GM12891 (cell line): Measurements from ENCODE around the gene ZMIZ1.

Source experiments
- DNase-seq: peaks from one replicate; pipeline ENCODE4 v3.0.0; 2011; ENCODE audit warnings: low spot score; ENCODE audit not compliant: insufficient read length
- FAIRE-seq: peaks from 2 replicates; lab custom pipeline; 2011; peaks lifted over from hg19 to GRCh38; lab: Jason Lieb, UNC
- PAX5 ChIP-seq: IDR thresholded peaks from 2 replicates; pipeline ENCODE4 v1.6.1; 2011; ENCODE audit warnings: low read length, moderate library complexity, mild to moderate bottlenecking; ENCODE audit not compliant: insufficient read depth, severe bottlenecking
- POLR2A ChIP-seq: IDR thresholded peaks from 2 replicates; pipeline ENCODE4 v1.6.1; 2011; ENCODE audit warnings: low read depth, low read length, control low read depth
- POLR2AphosphoS5 ChIP-seq: IDR thresholded peaks from 2 replicates; pipeline ENCODE4 v1.6.1; 2011; ENCODE audit warnings: low read depth, low read length, control low read depth
- POU2F2 ChIP-seq: IDR thresholded peaks from 2 replicates; pipeline ENCODE4 v1.6.1; 2011; ENCODE audit warnings: low read depth, mild to moderate bottlenecking, control low read depth, low read length, moderate library complexity
- SPI1 ChIP-seq: IDR thresholded peaks from 2 replicates; pipeline ENCODE4 v1.6.1; 2011; ENCODE audit warnings: low read depth, low read length, control low read depth
- TAF1 ChIP-seq: IDR thresholded peaks from 2 replicates; pipeline ENCODE4 v1.6.1; 2011; ENCODE audit warnings: low read depth, low read length, control low read depth

Gene ZMIZ1

DNA sequence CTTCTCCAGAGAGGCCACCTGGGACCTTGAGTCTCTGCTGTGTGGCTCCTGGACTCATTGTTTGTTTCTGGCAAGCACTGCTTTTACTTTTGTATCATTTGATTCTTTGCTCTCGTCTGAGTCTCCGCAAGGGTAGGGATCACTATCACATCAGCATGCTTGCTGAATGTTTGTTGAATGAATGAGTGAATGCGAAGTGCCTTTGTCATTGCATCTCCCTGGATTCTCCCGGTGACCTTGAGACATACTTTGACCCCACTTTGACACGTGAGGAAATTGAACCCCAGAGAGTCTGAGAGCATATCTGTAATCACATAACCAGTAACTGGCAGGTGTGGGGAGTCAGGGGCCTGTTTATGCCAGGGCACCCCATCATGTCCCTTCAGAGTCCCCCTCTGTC lies 92.8 kb downstream of the ZMIZ1 start:
- FAIRE-seq = no peak
- no peak for DNase-seq
- no peak for TF ChIP-seq TAF1
- no peak for TF ChIP-seq POLR2AphosphoS5
- TF ChIP-seq SPI1 = no peak

- TF ChIP-seq POU2F2 (no peak), POLR2AphosphoS5 (no peak), PAX5 (no peak), POLR2A (no peak)
- FAIRE-seq (no peak), DNase-seq (no peak)
Measured at GRCh38 chr10:79162022-79162421, 93.3 kb downstream of the ZMIZ1 start.

DNA sequence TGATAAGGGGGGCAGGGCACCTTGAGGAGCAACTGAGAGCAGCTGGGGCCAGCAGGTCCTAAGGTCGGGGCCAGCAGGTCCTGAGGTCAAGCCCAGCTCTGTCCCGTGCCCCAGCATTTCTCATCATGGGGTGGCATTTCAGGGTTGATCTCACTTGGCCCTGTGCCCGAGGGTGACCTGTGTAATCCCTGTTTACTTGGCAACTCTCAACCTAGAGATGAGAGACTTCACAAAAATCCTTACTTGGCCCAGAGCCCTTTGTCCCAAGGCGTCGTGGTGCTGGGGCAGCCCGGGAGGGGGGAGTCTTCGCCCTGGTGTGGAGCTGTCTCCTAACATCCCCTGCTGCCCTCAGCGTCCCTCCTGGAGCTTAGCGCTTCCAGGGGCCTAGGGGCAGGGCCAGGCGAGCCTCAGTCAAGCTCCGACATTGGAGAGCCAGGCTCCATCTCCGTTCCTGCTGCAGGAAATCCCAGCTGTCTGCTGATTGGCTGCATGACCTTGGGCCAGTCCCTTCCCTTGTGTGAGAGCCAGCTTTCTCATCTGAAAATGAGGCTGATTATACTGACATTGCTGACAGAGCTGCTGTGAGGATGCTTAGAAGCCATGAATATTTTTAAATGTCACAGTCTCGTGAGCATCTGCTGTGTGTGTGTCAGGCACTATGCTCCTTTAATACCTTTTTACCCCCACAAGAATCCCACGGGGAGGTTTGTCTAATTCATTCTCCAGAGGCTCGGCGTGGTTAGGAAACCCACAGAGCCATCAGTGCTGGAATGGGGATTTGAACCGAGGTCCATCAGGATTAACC lies 94.3 kb downstream of the ZMIZ1 start:
- FAIRE-seq (no peak), DNase-seq (no peak)
- TF ChIP-seq TAF1 (no peak), POU2F2 (no peak), SPI1 (no peak), PAX5 (no peak), POLR2AphosphoS5 (no peak), POLR2A (no peak)

GRCh38 chr10:79163666-79163975 lies 94.9 kb downstream of the ZMIZ1 start:
- TF ChIP-seq PAX5 (no peak), POLR2AphosphoS5 (no peak), SPI1 (no peak), POU2F2 (no peak), TAF1 (no peak), POLR2A (no peak)
- FAIRE-seq (no peak), DNase-seq (no peak)

DNA sequence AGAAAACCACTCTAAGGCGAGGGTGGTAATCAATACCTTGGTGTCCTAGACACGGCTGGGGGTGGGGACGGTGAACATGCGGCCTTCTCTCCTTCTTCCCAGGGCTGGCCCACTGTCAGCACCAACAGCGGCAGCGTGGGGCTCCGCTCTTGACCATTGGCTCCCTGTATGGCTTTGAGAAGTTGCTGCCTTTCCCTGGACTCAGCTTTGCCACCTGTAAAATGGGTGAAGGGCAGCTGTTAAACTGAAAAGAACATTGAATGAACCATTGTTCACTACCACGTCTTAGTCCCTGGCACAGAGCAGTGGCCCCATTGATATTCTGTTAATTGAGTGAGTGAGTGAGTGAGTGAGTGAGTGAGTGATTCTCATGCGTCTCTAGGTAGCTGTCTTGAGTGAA lies 95.3 kb downstream of the ZMIZ1 start:
- TF ChIP-seq POLR2AphosphoS5 (no peak), PAX5 (no peak), POLR2A (no peak), POU2F2 (no peak), SPI1 (no peak), TAF1 (no peak)
- DNase-seq = no peak
- FAIRE-seq = no peak

DNA sequence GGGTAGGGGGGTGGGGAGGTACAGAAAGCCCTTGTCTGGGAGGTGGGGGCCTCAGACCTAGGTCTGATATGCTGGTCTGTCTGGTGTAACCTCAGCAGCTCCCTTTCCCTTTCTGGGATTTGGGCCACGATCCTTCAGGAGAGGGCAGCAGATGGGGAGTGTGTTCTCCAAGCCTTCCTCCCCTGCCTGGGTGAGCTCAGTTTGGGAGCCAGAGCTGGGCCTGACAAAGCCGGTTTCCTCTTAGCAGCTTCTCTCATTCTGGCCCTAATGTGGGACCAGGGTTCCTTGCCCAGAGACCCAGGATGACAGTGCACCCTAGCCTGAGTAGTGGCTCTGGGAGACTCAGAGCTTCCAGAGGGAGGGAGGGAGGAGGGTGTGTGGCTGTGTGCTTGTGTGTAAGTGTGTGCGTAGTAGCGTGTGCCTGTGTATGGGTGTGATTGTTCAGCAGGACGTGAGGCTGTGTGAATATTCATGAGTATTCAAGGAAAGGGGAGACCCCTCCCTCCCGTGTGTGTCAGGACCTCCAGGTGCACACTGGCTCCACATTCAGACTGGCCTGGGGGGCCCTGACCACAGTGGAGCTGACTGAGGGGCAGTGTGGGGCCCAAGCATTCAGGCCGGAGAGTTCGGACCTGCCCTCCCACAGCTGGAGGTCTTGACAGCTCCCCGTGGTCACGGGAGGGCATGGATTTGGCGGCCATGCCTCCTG lies 96.5 kb downstream of the ZMIZ1 start:
- FAIRE-seq = no peak
- no peak for TF ChIP-seq POLR2AphosphoS5
- no peak for DNase-seq

DNA sequence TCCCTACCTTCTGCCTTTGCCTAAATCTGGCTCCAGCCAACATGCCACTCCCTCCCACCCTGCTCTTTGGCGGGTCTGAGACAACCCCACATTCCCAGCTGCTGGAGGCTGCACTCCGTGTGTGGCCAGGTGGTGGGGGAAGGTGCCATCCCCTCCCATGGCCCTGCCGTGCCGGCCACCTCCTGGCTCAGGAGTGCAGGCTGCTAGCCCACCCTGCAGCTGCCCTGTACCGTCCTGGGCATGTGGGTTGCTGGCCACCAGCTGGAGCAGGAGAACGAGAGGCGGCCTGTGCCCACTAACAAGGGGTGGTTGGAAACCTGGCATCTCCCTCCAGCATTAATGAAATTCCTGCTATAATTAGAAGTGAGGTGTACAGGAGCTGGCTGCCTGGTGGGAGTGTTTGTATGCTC lies 97.6 kb downstream of the ZMIZ1 start:
- no peak for FAIRE-seq
- TF ChIP-seq TAF1 (no peak), PAX5 (no peak), POU2F2 (no peak), POLR2AphosphoS5 (no peak), POLR2A (no peak), SPI1 (no peak)
- no peak for DNase-seq

DNA sequence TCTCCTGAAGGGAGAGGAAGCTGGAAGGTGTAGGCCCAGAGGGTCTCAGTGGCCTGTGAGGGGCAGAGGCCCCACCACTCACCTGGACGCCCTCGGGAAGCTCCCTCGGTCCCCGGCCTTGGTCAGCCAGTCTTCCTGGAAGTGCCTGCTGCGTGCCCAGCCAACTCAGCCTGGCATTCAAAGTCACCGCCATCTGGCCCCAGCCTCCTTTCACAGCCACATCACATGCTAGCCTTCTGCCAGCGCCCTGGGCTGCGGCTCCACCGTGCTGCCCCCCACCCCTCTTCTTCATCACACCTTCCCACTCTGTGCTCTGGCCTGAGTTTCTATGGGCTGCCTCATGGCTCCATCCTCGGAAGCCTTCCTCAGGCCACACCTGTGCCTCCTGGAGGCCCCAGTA lies 98.0 kb downstream of the ZMIZ1 start:
- FAIRE-seq (no peak), DNase-seq (no peak)
- TF ChIP-seq PAX5 = no peak
- TF ChIP-seq SPI1 = no peak
- no peak for TF ChIP-seq POU2F2
- TF ChIP-seq POLR2A = no peak
- TF ChIP-seq POLR2AphosphoS5 = no peak
- TF ChIP-seq TAF1 = no peak

GRCh38 chr10:79167537-79167936 lies 98.8 kb downstream of the ZMIZ1 start:
- DNase-seq (no peak), FAIRE-seq (no peak)
- TF ChIP-seq TAF1 (no peak), POU2F2 (no peak), POLR2A (no peak), POLR2AphosphoS5 (no peak), PAX5 (no peak), SPI1 (no peak)

DNA sequence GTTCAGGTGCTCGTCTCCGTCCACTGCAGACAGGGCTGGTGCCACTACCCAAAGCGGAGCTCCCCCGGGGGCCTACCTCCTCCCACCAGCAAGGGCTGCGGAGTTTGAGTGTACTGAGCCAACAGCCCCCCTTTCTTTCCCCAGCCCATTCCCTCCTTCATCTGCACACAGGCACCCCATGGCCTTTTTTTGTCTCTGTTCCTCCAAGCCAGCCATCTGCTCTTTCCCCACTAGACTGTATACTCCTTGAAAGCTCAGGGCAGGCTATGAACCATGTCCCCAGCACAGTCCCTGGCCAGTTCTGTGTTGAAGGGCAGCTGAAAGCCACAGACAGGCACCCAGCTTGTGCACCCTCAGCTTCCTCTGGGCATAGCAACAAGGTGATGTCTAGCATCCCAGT lies 99.4 kb downstream of the ZMIZ1 start:
- DNase-seq (no peak), FAIRE-seq (no peak)
- TF ChIP-seq PAX5 (no peak), SPI1 (no peak), TAF1 (no peak), POLR2AphosphoS5 (no peak), POU2F2 (no peak), POLR2A (no peak)
